HepG2 (cell line): ENCODE data around the gene EMC9. TPM values are rescaled to one million over a fixed set of nuclear protein-coding genes. Genes with fewer than 3 reads are reported as not detected.

Experiments used
- ATAD3A ChIP-seq: sonication (generic); formaldehyde crosslinking; IDR thresholded peaks from 2 replicates; pipeline ENCODE4 v1.4.0; 2020; ENCODE audit warnings: missing genetic modification reagents
- CBX5 ChIP-seq: sonication (generic); formaldehyde crosslinking; IDR thresholded peaks from 2 replicates; pipeline ENCODE4 v1.4.0; 2020; ENCODE audit warnings: missing genetic modification reagents, borderline replicate concordance
- ESRRA ChIP-seq: sonication (generic); formaldehyde crosslinking; IDR thresholded peaks from 2 replicates; pipeline ENCODE4 v1.5.1; 2020; ENCODE audit warnings: mild to moderate bottlenecking, low read depth, missing genetic modification reagents
- FLYWCH1 ChIP-seq: sonication (generic); formaldehyde crosslinking; IDR thresholded peaks from 2 replicates; pipeline ENCODE4 v1.8.1; 2023; ENCODE audit warnings: mild to moderate bottlenecking, missing genetic modification reagents
- GRHL1 ChIP-seq: sonication (generic); formaldehyde crosslinking; conservative IDR thresholded peaks from 2 replicates; pipeline ENCODE4 v1.8.0; 2022; ENCODE audit warnings: missing genetic modification reagents
- HNRNPK ChIP-seq: fragments of 200-400 bp; formaldehyde crosslinking; IDR thresholded peaks from 2 replicates; pipeline ENCODE4 v1.6.1; 2018; ENCODE audit warnings: low read length, low read depth, moderate library complexity, mild to moderate bottlenecking; ENCODE audit not compliant: poor library complexity, severe bottlenecking
- LBX2 ChIP-seq: sonication (generic); formaldehyde crosslinking; IDR thresholded peaks from 2 replicates; pipeline ENCODE4 v1.5.0; 2020; ENCODE audit warnings: missing genetic modification reagents, mild to moderate bottlenecking, borderline replicate concordance
- MXD1 ChIP-seq: sonication (generic); formaldehyde crosslinking; IDR thresholded peaks from 2 replicates; pipeline ENCODE4 v1.4.0; 2020; ENCODE audit warnings: mild to moderate bottlenecking, missing genetic modification reagents
- NFATC3 ChIP-seq: sonication (generic); formaldehyde crosslinking; IDR thresholded peaks from 2 replicates; pipeline ENCODE4 v1.5.1; 2020; ENCODE audit warnings: mild to moderate bottlenecking, missing genetic modification reagents
- NFKB2 ChIP-seq: sonication (generic); formaldehyde crosslinking; IDR thresholded peaks from 2 replicates; pipeline ENCODE4 v1.4.0; 2020; ENCODE audit warnings: missing genetic modification reagents, borderline replicate concordance
- PRMT3 ChIP-seq: sonication (generic); formaldehyde crosslinking; IDR thresholded peaks from 2 replicates; pipeline ENCODE4 v1.8.1; 2022; ENCODE audit warnings: low read depth, mild to moderate bottlenecking, moderate library complexity, missing genetic modification reagents, borderline replicate concordance
- RARG ChIP-seq: sonication (generic); formaldehyde crosslinking; IDR thresholded peaks from 2 replicates; pipeline ENCODE4 v1.4.0; 2020; ENCODE audit warnings: low read depth, mild to moderate bottlenecking, missing genetic modification reagents
- RFXAP ChIP-seq: sonication (generic); formaldehyde crosslinking; IDR thresholded peaks from 2 replicates; pipeline ENCODE4 v1.4.0; 2020; ENCODE audit warnings: missing genetic modification reagents, borderline replicate concordance
- SP1 ChIP-seq, 2 experiments: fragments of 450-650 bp in 1 of 2; sonication (generic) in 1 of 2; formaldehyde crosslinking in 1 of 2; IDR thresholded peaks; 2 replicates each; pipeline versions ENCODE4 v1.4.0 to v1.6.1; 2016 to 2020; ENCODE audit warnings: missing genetic modification reagents in 1 of 2
- TFDP1 ChIP-seq: IDR thresholded peaks from 2 replicates; pipeline ENCODE4 v1.6.1; 2016; ENCODE audit warnings: missing compliant biosample characterization, missing genetic modification reagents, borderline replicate concordance
- YEATS4 ChIP-seq: sonication (generic); formaldehyde crosslinking; IDR thresholded peaks from 2 replicates; pipeline ENCODE4 v1.4.0; 2020; ENCODE audit warnings: missing genetic modification reagents, borderline replicate concordance
- ZBTB38 ChIP-seq: sonication (generic); formaldehyde crosslinking; IDR thresholded peaks from 2 replicates; pipeline ENCODE4 v1.5.1; 2020; ENCODE audit warnings: mild to moderate bottlenecking, missing genetic modification reagents
- ZBTB49 ChIP-seq: sonication (generic); formaldehyde crosslinking; IDR thresholded peaks from 2 replicates; pipeline ENCODE4 v1.4.0; 2020; ENCODE audit warnings: missing genetic modification reagents, borderline replicate concordance
- ZNF44 ChIP-seq: sonication (generic); formaldehyde crosslinking; IDR thresholded peaks from 2 replicates; pipeline ENCODE4 v1.5.1; 2020; ENCODE audit warnings: mild to moderate bottlenecking, missing genetic modification reagents
- ZNF496 ChIP-seq: sonication (generic); formaldehyde crosslinking; IDR thresholded peaks from 2 replicates; pipeline ENCODE4 v1.8.1; 2023; ENCODE audit warnings: mild to moderate bottlenecking, moderate library complexity, missing genetic modification reagents; ENCODE audit not compliant: insufficient replicate concordance
- ZNF567 ChIP-seq: sonication (generic); formaldehyde crosslinking; IDR thresholded peaks from 2 replicates; pipeline ENCODE4 v1.8.1; 2023; ENCODE audit warnings: mild to moderate bottlenecking, missing genetic modification reagents, borderline replicate concordance
- ZNF839 ChIP-seq: sonication (generic); formaldehyde crosslinking; IDR thresholded peaks from 2 replicates; pipeline ENCODE4 v1.4.0; 2020; ENCODE audit warnings: missing genetic modification reagents, mild to moderate bottlenecking, borderline replicate concordance
- polyA plus RNA-seq, 8 experiments: library from polyadenylated mRNA; depleted of rRNA in 3 of 8; stranded (reverse) in 7 of 8; unstranded in 1 of 8; fragments of >200 nt; fragmentation: Illumina TruSeq in 4 of 8; extraction: Trizol in 4 of 8; gene quantifications; 2 replicates each; pipeline versions ENCODE4 v1.2.1 to v1.2.3, GENCODE V29; 2011 to 2016; ENCODE audit warnings: low read depth in 4 of 8, missing spikeins in 1 of 8, mixed read lengths in 1 of 8; ENCODE audit not compliant: insufficient read depth in 1 of 8
- total RNA-seq, 5 experiments: library from RNA; depleted of rRNA; stranded (reverse); fragments of >200 nt; fragmentation: Illumina TruSeq; extraction: Trizol; gene quantifications; 2 replicates each; pipeline ENCODE4 v1.2.3, GENCODE V29; 2016; ENCODE audit warnings: low read depth in 1 of 5

The EMC9 gene
- total and polyA plus RNA-seq, 2 of the 13 experiments (the other 11 are each of a cell fraction or from before 2014, with no cell fraction given), result 60.5 to 78.7 TPM

- TF ChIP-seq ZNF839 (peak; percentile 69), RARG (CRISPR knock-in tag) (0 out of 2 replicates have a peak, but pooled peaks have one; percentile 10), ZBTB38 (peak; percentile 19; the same call in 1 of the 2 replicates), ZBTB49 (CRISPR knock-in tag) (no peak), HNRNPK (peak; percentile 12), ZNF44 (0 out of 2 replicates have a peak, but pooled peaks have one; percentile 80), YEATS4 (CRISPR knock-in tag) (peak; percentile 3; the same call in 1 of the 2 replicates), ZNF496 (no peak), ZNF567 (no peak; the same call in 1 of the 2 replicates), MXD1 (CRISPR knock-in tag) (peak; percentile 72), LBX2 (CRISPR knock-in tag) (peak; percentile 75; the same call in 1 of the 2 replicates), SP1 (IDR thresholded peaks at IDR 0.05) (peak; percentile 36; the same call in 1 of the 2 replicates), SP1 (CRISPR knock-in tag; IDR thresholded peaks at IDR 0.05) (no peak), PRMT3 (no peak), CBX5 (peak; percentile 21; the same call in 1 of the 2 replicates), NFKB2 (CRISPR knock-in tag) (peak; percentile 62; the same call in 1 of the 2 replicates), GRHL1 (CRISPR knock-in tag) (no peak), RFXAP (CRISPR knock-in tag) (peak; percentile 53; the same call in 1 of the 2 replicates), NFATC3 (peak; percentile 57; the same call in 1 of the 2 replicates), TFDP1 (CRISPR knock-in tag) (0 out of 2 replicates have a peak, but pooled peaks have one; percentile 10), ATAD3A (CRISPR knock-in tag) (0 out of 2 replicates have a peak, but pooled peaks have one; percentile 31), FLYWCH1 (no peak), ESRRA (0 out of 2 replicates have a peak, but pooled peaks have one; percentile 26)
These were observed 6.5 kb upstream of the EMC9 start (continued) for GRCh38 chr14:24147761-24148428.
